WTC11 (cell line): Measurements from ENCODE around the gene IAPP. TPM values are rescaled to one million over a fixed set of nuclear protein-coding genes. Genes with fewer than 3 reads are reported as not detected.

Experiments used
- ATAC-seq: fragments of 200-7000 bp; cut with Tn5 transposase; 2 replicates; pipeline ENCODE4 v1.10.0; 2021; ENCODE audit warnings: mild to moderate bottlenecking, moderate library complexity
- CTCF ChIA-PET: fragments of 300-600 bp; sonication (Branson Sonifier 250); formaldehyde crosslinking; loops from one replicate; lab custom pipeline; 2021; ENCODE audit warnings: antibody characterized with exemption; lab: Charles Lee
- POLR2A ChIA-PET: fragments of 350-600 bp; sonication (Branson Sonifier 250); formaldehyde crosslinking; loops from one replicate; lab custom pipeline; 2021; ENCODE audit warnings: antibody characterized with exemption; lab: Charles Lee
- DNase-seq: peaks from one replicate; pipeline ENCODE4 v3.0.0; 2021; ENCODE audit warnings: low spot score
- H3K27ac Mint-ChIP-seq: 2 replicates; pipeline ENCODE4 v1.8.0; 2021; ENCODE audit warnings: mixed read lengths
- H3K27me3 Mint-ChIP-seq: 2 replicates; pipeline ENCODE4 v1.8.0; 2021; ENCODE audit warnings: low read depth, mild to moderate bottlenecking, moderate library complexity, mixed read lengths
- H3K36me3 Mint-ChIP-seq: 2 replicates; pipeline ENCODE4 v1.8.0; 2021; ENCODE audit warnings: mixed read lengths
- H3K4me1 Mint-ChIP-seq: 2 replicates; pipeline ENCODE4 v1.8.0; 2022; ENCODE audit warnings: mixed read lengths
- H3K4me3 Mint-ChIP-seq: 2 replicates; pipeline ENCODE4 v1.8.0; 2021; ENCODE audit warnings: mild to moderate bottlenecking, moderate library complexity, mixed read lengths
- H3K9me3 Mint-ChIP-seq: 2 replicates; pipeline ENCODE4 v1.8.0; 2021; ENCODE audit warnings: mixed read lengths
- CBFB ChIP-seq: sonication (generic); formaldehyde crosslinking; IDR thresholded peaks from 2 replicates; pipeline ENCODE4 v1.8.1; 2022; ENCODE audit warnings: mild to moderate bottlenecking, low read depth, missing genetic modification reagents
- ETV6 ChIP-seq: sonication (generic); formaldehyde crosslinking; IDR thresholded peaks from 2 replicates; pipeline ENCODE4 v1.8.1; 2022; ENCODE audit warnings: mild to moderate bottlenecking, missing genetic modification reagents
- FOXK1 ChIP-seq: sonication (generic); formaldehyde crosslinking; IDR thresholded peaks from 2 replicates; pipeline ENCODE4 v1.8.0; 2022; ENCODE audit warnings: mild to moderate bottlenecking, moderate library complexity, missing genetic modification reagents
- IRF2 ChIP-seq: sonication (generic); formaldehyde crosslinking; IDR thresholded peaks from 2 replicates; pipeline ENCODE4 v1.8.0; 2022; ENCODE audit warnings: low read depth, missing genetic modification reagents, borderline replicate concordance
- NR2C2 ChIP-seq: sonication (generic); formaldehyde crosslinking; IDR thresholded peaks from 2 replicates; pipeline ENCODE4 v1.8.0; 2022; ENCODE audit warnings: mild to moderate bottlenecking, missing genetic modification reagents
- OVOL2 ChIP-seq: fragments of 250-450 bp; sonication (Bioruptor Pico); IDR thresholded peaks from 2 replicates; pipeline ENCODE4 v1.9.0; 2021; ENCODE audit warnings: mild to moderate bottlenecking, borderline replicate concordance
- RELA ChIP-seq: sonication (generic); formaldehyde crosslinking; IDR thresholded peaks from 2 replicates; pipeline ENCODE4 v1.8.1; 2022; ENCODE audit warnings: missing genetic modification reagents, mild to moderate bottlenecking, borderline replicate concordance
- TP53 ChIP-seq: sonication (generic); formaldehyde crosslinking; IDR thresholded peaks from 2 replicates; pipeline ENCODE4 v1.8.1; 2023; ENCODE audit warnings: mild to moderate bottlenecking, missing genetic modification reagents
- ZNF317 ChIP-seq: sonication (generic); formaldehyde crosslinking; IDR thresholded peaks from 2 replicates; pipeline ENCODE4 v1.8.1; 2023; ENCODE audit warnings: low read depth, mild to moderate bottlenecking, moderate library complexity, missing genetic modification reagents, borderline replicate concordance
- ZNF671 ChIP-seq: fragments of 250-450 bp; sonication (Bioruptor Pico); IDR thresholded peaks from 2 replicates; pipeline ENCODE4 v1.8.0; 2021; ENCODE audit warnings: mild to moderate bottlenecking
- total RNA-seq: library from RNA; stranded (reverse); gene quantifications from 3 replicates; pipeline ENCODE4 v1.2.3, GENCODE V29; 2021
- TF ChIP-seq, protein P1 (sequence below): sonication (generic); formaldehyde crosslinking; IDR thresholded peaks from 2 replicates; pipeline ENCODE4 v1.8.1; 2022; ENCODE audit warnings: mild to moderate bottlenecking, missing genetic modification reagents, moderate library complexity, borderline replicate concordance
- TF ChIP-seq, protein P2 (sequence below): sonication (generic); formaldehyde crosslinking; IDR thresholded peaks from 2 replicates; pipeline ENCODE4 v1.8.0; 2022; ENCODE audit warnings: mild to moderate bottlenecking, missing genetic modification reagents
- TF ChIP-seq, protein P3 (sequence below): sonication (generic); formaldehyde crosslinking; conservative IDR thresholded peaks from 2 replicates; pipeline ENCODE4 v1.8.1; 2022; ENCODE audit warnings: mild to moderate bottlenecking, missing genetic modification reagents
- TF ChIP-seq, protein P4 (sequence below): sonication (generic); formaldehyde crosslinking; IDR thresholded peaks from 2 replicates; pipeline ENCODE4 v1.8.1; 2023; ENCODE audit warnings: mild to moderate bottlenecking, moderate library complexity, missing genetic modification reagents
- TF ChIP-seq, protein P5 (sequence below): sonication (generic); formaldehyde crosslinking; IDR thresholded peaks from 2 replicates; pipeline ENCODE4 v1.8.0; 2023; ENCODE audit warnings: missing genetic modification reagents
- TF ChIP-seq, protein P6 (sequence below): fragments of 250-450 bp; sonication (Bioruptor Pico); IDR thresholded peaks from 2 replicates; pipeline ENCODE4 v2.1.2; 2022; ENCODE audit warnings: mild to moderate bottlenecking, moderate library complexity
- TF ChIP-seq, protein P7 (sequence below): fragments of 250-450 bp; sonication (Bioruptor Pico); IDR thresholded peaks from 2 replicates; pipeline ENCODE4 v1.9.0; 2021; ENCODE audit warnings: mild to moderate bottlenecking

The IAPP gene
- total RNA-seq, 1 experiment from 2014 or later: not detected

DNA sequence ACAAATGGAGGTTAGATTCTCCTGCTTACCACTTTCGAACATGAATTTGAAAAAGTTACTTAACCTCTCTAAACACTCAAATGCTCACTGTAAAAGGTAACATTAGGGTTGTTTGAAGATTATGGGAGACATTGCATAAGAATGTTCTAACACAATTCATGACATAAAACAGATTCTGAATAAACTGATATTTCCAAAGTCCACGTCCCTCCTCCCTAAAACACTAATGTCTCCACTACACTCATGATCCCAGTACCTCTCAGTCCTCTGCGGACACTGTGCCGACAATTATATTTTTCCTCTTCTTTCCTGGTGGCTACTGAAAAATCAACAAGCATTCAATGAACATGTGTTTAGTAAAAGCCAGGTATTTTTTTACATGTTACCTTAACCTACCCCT, 18.8 kb upstream of the IAPP start:
- no peaks in the 10 kb centered on the region for H3K9me3 Mint-ChIP-seq
- H3K27me3 Mint-ChIP-seq: no peaks in the 10 kb centered on the region
- ATAC-seq: no peak
- CTCF ChIA-PET: no interaction called here
- peaks cover 36% of the 10 kb centered on the region for H3K4me1 Mint-ChIP-seq
- no peak overlapping the region for H3K27ac Mint-ChIP-seq
- TF ChIP-seq, protein P1, sequence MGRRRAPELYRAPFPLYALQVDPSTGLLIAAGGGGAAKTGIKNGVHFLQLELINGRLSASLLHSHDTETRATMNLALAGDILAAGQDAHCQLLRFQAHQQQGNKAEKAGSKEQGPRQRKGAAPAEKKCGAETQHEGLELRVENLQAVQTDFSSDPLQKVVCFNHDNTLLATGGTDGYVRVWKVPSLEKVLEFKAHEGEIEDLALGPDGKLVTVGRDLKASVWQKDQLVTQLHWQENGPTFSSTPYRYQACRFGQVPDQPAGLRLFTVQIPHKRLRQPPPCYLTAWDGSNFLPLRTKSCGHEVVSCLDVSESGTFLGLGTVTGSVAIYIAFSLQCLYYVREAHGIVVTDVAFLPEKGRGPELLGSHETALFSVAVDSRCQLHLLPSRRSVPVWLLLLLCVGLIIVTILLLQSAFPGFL (CRISPR knock-in tag): no peak
- TF ChIP-seq, protein P2, sequence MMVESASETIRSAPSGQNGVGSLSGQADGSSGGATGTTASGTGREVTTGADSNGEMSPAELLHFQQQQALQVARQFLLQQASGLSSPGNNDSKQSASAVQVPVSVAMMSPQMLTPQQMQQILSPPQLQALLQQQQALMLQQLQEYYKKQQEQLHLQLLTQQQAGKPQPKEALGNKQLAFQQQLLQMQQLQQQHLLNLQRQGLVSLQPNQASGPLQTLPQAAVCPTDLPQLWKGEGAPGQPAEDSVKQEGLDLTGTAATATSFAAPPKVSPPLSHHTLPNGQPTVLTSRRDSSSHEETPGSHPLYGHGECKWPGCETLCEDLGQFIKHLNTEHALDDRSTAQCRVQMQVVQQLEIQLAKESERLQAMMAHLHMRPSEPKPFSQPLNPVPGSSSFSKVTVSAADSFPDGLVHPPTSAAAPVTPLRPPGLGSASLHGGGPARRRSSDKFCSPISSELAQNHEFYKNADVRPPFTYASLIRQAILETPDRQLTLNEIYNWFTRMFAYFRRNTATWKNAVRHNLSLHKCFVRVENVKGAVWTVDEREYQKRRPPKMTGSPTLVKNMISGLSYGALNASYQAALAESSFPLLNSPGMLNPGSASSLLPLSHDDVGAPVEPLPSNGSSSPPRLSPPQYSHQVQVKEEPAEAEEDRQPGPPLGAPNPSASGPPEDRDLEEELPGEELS (CRISPR knock-in tag): no peak
- no peak for TF ChIP-seq ZNF317 (CRISPR knock-in tag)
- TF ChIP-seq, protein P3, sequence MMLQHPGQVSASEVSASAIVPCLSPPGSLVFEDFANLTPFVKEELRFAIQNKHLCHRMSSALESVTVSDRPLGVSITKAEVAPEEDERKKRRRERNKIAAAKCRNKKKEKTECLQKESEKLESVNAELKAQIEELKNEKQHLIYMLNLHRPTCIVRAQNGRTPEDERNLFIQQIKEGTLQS (CRISPR knock-in tag): no peak
- TF ChIP-seq, protein P4, sequence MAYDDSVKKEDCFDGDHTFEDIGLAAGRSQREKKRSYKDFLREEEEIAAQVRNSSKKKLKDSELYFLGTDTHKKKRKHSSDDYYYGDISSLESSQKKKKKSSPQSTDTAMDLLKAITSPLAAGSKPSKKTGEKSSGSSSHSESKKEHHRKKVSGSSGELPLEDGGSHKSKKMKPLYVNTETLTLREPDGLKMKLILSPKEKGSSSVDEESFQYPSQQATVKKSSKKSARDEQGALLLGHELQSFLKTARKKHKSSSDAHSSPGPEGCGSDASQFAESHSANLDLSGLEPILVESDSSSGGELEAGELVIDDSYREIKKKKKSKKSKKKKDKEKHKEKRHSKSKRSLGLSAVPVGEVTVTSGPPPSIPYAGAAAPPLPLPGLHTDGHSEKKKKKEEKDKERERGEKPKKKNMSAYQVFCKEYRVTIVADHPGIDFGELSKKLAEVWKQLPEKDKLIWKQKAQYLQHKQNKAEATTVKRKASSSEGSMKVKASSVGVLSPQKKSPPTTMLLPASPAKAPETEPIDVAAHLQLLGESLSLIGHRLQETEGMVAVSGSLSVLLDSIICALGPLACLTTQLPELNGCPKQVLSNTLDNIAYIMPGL (CRISPR knock-in tag): no peak
- no peak for TF ChIP-seq ZNF671
- no peak for TF ChIP-seq FOXK1 (CRISPR knock-in tag)
- TF ChIP-seq, protein P5, sequence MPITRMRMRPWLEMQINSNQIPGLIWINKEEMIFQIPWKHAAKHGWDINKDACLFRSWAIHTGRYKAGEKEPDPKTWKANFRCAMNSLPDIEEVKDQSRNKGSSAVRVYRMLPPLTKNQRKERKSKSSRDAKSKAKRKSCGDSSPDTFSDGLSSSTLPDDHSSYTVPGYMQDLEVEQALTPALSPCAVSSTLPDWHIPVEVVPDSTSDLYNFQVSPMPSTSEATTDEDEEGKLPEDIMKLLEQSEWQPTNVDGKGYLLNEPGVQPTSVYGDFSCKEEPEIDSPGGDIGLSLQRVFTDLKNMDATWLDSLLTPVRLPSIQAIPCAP (CRISPR knock-in tag): no peak
- DNase-seq: no peak
- no peaks in the 10 kb centered on the region for H3K36me3 Mint-ChIP-seq
- POLR2A ChIA-PET: interaction anchor here (0.5 kb wide), 1 partner anchor 1434 kb away, joined by 4 read pairs; no protein-coding TSS in a partner anchor
- H3K4me3 Mint-ChIP-seq: no peak overlapping the region

DNA sequence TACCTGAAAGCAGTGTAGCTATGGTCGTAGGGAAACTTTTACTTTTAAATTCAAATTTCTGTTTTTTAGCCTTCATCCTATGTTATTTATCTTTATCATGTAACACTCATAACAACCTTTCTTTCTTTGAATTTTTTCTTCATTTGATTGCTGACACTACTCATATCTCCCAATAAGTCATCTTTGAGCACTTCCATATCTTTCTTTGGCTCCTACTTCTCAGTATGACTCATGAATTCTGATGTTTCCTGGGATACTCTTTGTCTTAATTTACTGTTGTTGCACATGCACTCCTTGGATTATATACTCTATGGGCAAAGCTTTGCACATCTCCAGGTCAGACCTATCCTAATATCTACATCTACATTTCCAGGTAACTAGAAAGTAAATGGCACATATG, 18.1 kb upstream of the IAPP start:
- Mint-ChIP-seq H3K27ac (no peak overlapping the region), H3K36me3 (peaks cover 4% of the 10 kb centered on the region), H3K9me3 (peaks cover 1% of the 10 kb centered on the region), H3K27me3 (no peaks in the 10 kb centered on the region), H3K4me1 (peaks cover 36% of the 10 kb centered on the region), H3K4me3 (no peak overlapping the region)
- ChIA-PET CTCF (no interaction called here), POLR2A (no interaction called here)
- ATAC-seq: no peak
- no peak for DNase-seq
- TF ChIP-seq CBFB (CRISPR knock-in tag) (no peak), ETV6 (CRISPR knock-in tag) (no peak), RELA (CRISPR knock-in tag) (no peak), TP53 (no peak), NR2C2 (CRISPR knock-in tag) (no peak), IRF2 (CRISPR knock-in tag) (no peak), OVOL2 (no peak)
- TF ChIP-seq, protein P6, sequence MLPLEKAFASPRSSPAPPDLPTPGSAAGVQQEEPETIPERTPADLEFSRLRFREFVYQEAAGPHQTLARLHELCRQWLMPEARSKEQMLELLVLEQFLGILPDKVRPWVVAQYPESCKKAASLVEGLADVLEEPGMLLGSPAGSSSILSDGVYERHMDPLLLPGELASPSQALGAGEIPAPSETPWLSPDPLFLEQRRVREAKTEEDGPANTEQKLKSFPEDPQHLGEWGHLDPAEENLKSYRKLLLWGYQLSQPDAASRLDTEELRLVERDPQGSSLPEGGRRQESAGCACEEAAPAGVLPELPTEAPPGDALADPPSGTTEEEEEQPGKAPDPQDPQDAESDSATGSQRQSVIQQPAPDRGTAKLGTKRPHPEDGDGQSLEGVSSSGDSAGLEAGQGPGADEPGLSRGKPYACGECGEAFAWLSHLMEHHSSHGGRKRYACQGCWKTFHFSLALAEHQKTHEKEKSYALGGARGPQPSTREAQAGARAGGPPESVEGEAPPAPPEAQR (CRISPR knock-in tag): no peak
- TF ChIP-seq, protein P7, sequence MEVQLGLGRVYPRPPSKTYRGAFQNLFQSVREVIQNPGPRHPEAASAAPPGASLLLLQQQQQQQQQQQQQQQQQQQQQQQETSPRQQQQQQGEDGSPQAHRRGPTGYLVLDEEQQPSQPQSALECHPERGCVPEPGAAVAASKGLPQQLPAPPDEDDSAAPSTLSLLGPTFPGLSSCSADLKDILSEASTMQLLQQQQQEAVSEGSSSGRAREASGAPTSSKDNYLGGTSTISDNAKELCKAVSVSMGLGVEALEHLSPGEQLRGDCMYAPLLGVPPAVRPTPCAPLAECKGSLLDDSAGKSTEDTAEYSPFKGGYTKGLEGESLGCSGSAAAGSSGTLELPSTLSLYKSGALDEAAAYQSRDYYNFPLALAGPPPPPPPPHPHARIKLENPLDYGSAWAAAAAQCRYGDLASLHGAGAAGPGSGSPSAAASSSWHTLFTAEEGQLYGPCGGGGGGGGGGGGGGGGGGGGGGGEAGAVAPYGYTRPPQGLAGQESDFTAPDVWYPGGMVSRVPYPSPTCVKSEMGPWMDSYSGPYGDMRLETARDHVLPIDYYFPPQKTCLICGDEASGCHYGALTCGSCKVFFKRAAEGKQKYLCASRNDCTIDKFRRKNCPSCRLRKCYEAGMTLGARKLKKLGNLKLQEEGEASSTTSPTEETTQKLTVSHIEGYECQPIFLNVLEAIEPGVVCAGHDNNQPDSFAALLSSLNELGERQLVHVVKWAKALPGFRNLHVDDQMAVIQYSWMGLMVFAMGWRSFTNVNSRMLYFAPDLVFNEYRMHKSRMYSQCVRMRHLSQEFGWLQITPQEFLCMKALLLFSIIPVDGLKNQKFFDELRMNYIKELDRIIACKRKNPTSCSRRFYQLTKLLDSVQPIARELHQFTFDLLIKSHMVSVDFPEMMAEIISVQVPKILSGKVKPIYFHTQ: no peak
- TF ChIP-seq, protein P4 (CRISPR knock-in tag): no peak
- TF ChIP-seq, protein P3 (CRISPR knock-in tag): no peak
- TF ChIP-seq, protein P2 (CRISPR knock-in tag): no peak
